Brain microvascular endothelial cell (primary cell): ENCODE results near the gene TRMT1L.

Experiments used
- DNase-seq: peaks from one replicate; pipeline ENCODE4 v3.0.0-alpha.2; 2020
- H3K27ac ChIP-seq: fragments of 250-450 bp; sonication (Bioruptor Pico); 2 replicates; pipeline ENCODE4 v1.5.1; 2020; ENCODE audit warnings: mild to moderate bottlenecking, moderate library complexity
- H3K27me3 ChIP-seq: fragments of 250-450 bp; sonication (Bioruptor Pico); replicated peaks from 2 replicates; pipeline ENCODE4 v1.5.1; 2020; ENCODE audit warnings: mild to moderate bottlenecking
- H3K36me3 ChIP-seq: fragments of 250-450 bp; sonication (Bioruptor Pico); replicated peaks from 2 replicates; pipeline ENCODE4 v1.5.1; 2020; ENCODE audit warnings: mild to moderate bottlenecking
- H3K4me3 ChIP-seq: 2 replicates; pipeline ENCODE4 v1.5.1; 2011; ENCODE audit warnings: low read depth, mild to moderate bottlenecking, control low read depth, low read length, moderate library complexity
- CTCF ChIP-seq: IDR thresholded peaks from 2 replicates; pipeline ENCODE4 v1.5.1; 2011; ENCODE audit warnings: low read depth, mild to moderate bottlenecking, moderate library complexity, low read length, control low read depth, inconsistent platforms; ENCODE audit errors: missing control alignments
- in situ Hi-C: cut with HindIII; loops from 2 replicates; pipeline ENCODE4 v1.10.0; 2017; ENCODE audit warnings: low sequenced_read_pairs, low pct_ligation_motif_present

TRMT1L gene

GRCh38 chr1:185162491-185162890 is 5.7 kb upstream of the TRMT1L start:
- H3K4me3 ChIP-seq = no peak overlapping the region
- no peak for TF ChIP-seq CTCF
- no peaks in the 10 kb centered on the region for H3K27me3 ChIP-seq
- DNase-seq = no peak
- H3K27ac ChIP-seq = no peak overlapping the region
- in situ Hi-C loops = loop anchor here (25.0 kb wide), 1 partner anchor 350 kb away; no protein-coding TSS in a partner anchor
- H3K36me3 ChIP-seq = no peaks in the 10 kb centered on the region

- Histone ChIP-seq H3K36me3 (no peaks in the 10 kb centered on the region), H3K27me3 (no peaks in the 10 kb centered on the region), H3K27ac (no peak overlapping the region), H3K4me3 (no peak overlapping the region)
- in situ Hi-C loops = loop anchor here (25.0 kb wide), 1 partner anchor 348 kb away; no protein-coding TSS in a partner anchor
- DNase-seq = no peak
- no peak for TF ChIP-seq CTCF
Observed at GRCh38 chr1:185159966-185160365, 3.2 kb upstream of the TRMT1L start.

GRCh38 chr1:185158800-185159199 is 2.0 kb upstream of the TRMT1L start:
- no peak for TF ChIP-seq CTCF
- in situ Hi-C loops = loop anchor here (25.0 kb wide), 1 partner anchor 346 kb away; no protein-coding TSS in a partner anchor
- Histone ChIP-seq H3K36me3 (no peaks in the 10 kb centered on the region), H3K27ac (no peak overlapping the region), H3K27me3 (no peaks in the 10 kb centered on the region), H3K4me3 (no peak overlapping the region)
- DNase-seq = no peak

GRCh38 chr1:185157599-185158412 is 1.1 kb upstream of the TRMT1L start:
- DNase-seq = no peak
- H3K36me3 ChIP-seq = no peaks in the 10 kb centered on the region
- in situ Hi-C loops = loop anchor here (25.0 kb wide), 1 partner anchor 346 kb away; no protein-coding TSS in a partner anchor

GRCh38 chr1:185156288-185156853 is 382 bp downstream of the TRMT1L start:
- in situ Hi-C loops = loop anchor here (25.0 kb wide), 1 partner anchor 344 kb away; no protein-coding TSS in a partner anchor
- peak overlapping the region; percentile 87 for H3K4me3 ChIP-seq
- H3K27me3 ChIP-seq = no peaks in the 10 kb centered on the region
- peak overlapping the region; percentile 94 for H3K27ac ChIP-seq
- no peaks in the 10 kb centered on the region for H3K36me3 ChIP-seq
- peak; percentile 4 for DNase-seq
- TF ChIP-seq CTCF = no peak

More at GRCh38 chr1:185157599-185158412, 1.1 kb upstream of the TRMT1L start:
- H3K27ac ChIP-seq = peak overlapping the region; percentile 94
- no peak for TF ChIP-seq CTCF
- peak overlapping the region; percentile 87 for H3K4me3 ChIP-seq
- no peaks in the 10 kb centered on the region for H3K27me3 ChIP-seq
